ENCODE measurements around the gene KCNS3.
A peak's percentile ranks its signal among the peaks of the same experiment; 100 is the strongest.

The KCNS3 gene

GRCh38 chr2:17878281-17879136 lies at the start of gene KCNS3:
Gene KCNS3 (plus strand): TSS chr2:17878667. CDS start chr2:17931009, 52,342 bp downstream.
- DNase-seq (ENCODE audit: low read depth): no peak

GRCh38 chr2:17830053-17831034 lies 48.1 kb upstream of the KCNS3 start:
- DNase-seq (ENCODE audit: low read depth): peak; percentile 15

GRCh38 chr2:17835516-17835915 lies 43.0 kb upstream of the KCNS3 start:
- DNase-seq (ENCODE audit: low read depth): no peak

GRCh38 chr2:17839959-17840358 lies 38.5 kb upstream of the KCNS3 start:
- no peak for DNase-seq (ENCODE audit: low read depth)

GRCh38 chr2:17843457-17843856 lies 35.0 kb upstream of the KCNS3 start:
- DNase-seq (ENCODE audit: low read depth): no peak

GRCh38 chr2:17845806-17846205 lies 32.7 kb upstream of the KCNS3 start:
- DNase-seq (ENCODE audit: low read depth): no peak

GRCh38 chr2:17846676-17847075 lies 31.8 kb upstream of the KCNS3 start:
- no peak for DNase-seq (ENCODE audit: low read depth)

- DNase-seq (ENCODE audit: low read depth): no peak
These were observed 31.2 kb upstream of the KCNS3 start for GRCh38 chr2:17847236-17847635.

GRCh38 chr2:17849275-17849674 lies 29.2 kb upstream of the KCNS3 start:
- DNase-seq (ENCODE audit: low read depth): no peak

GRCh38 chr2:17850151-17850550 lies 28.3 kb upstream of the KCNS3 start:
- DNase-seq (ENCODE audit: low read depth): no peak

- DNase-seq (ENCODE audit: low read depth): no peak
These were observed 26.5 kb upstream of the KCNS3 start for GRCh38 chr2:17851731-17852585.

- no peak for DNase-seq (ENCODE audit: low read depth)
These were observed 24.7 kb upstream of the KCNS3 start for GRCh38 chr2:17853799-17854198.

GRCh38 chr2:17857021-17857420 lies 21.4 kb upstream of the KCNS3 start:
- DNase-seq (ENCODE audit: low read depth): no peak

- no peak for DNase-seq (ENCODE audit: low read depth)
These were observed 20.4 kb upstream of the KCNS3 start for GRCh38 chr2:17858064-17858463.

GRCh38 chr2:17863539-17863938 lies 14.9 kb upstream of the KCNS3 start:
- DNase-seq (ENCODE audit: low read depth): no peak

- no peak for DNase-seq (ENCODE audit: low read depth)
These were observed 13.8 kb upstream of the KCNS3 start for GRCh38 chr2:17864676-17865075.

- DNase-seq (ENCODE audit: low read depth): no peak
These were observed 11.3 kb upstream of the KCNS3 start for GRCh38 chr2:17867133-17867532.

- no peak for DNase-seq (ENCODE audit: low read depth)
These were observed 9.3 kb upstream of the KCNS3 start for GRCh38 chr2:17869128-17869527.

GRCh38 chr2:17871639-17872038 lies 6.8 kb upstream of the KCNS3 start:
- no peak for DNase-seq (ENCODE audit: low read depth)

- DNase-seq (ENCODE audit: low read depth): no peak
These were observed 5.4 kb upstream of the KCNS3 start for GRCh38 chr2:17873021-17873420.

GRCh38 chr2:17876590-17876989 lies 1.9 kb upstream of the KCNS3 start:
- no peak for DNase-seq (ENCODE audit: low read depth)

GRCh38 chr2:17877811-17878280 lies 621 bp upstream of the KCNS3 start:
- DNase-seq (ENCODE audit: low read depth): no peak
